A204.1 (cell line): ENCODE results near the gene FRMD3.
A peak's percentile ranks its signal among the peaks of the same experiment; 100 is the strongest.
"Not testable (repeated sequence)": the region's sequence is repeated elsewhere in the genome, so short reads cannot be mapped to it uniquely, and the experiment has no call there.

Experiments
- FAIRE-seq: peaks from 2 replicates; lab custom pipeline; 2012; peaks lifted over from hg19 to GRCh38; lab: Jason Lieb, UNC

FRMD3 gene

DNA sequence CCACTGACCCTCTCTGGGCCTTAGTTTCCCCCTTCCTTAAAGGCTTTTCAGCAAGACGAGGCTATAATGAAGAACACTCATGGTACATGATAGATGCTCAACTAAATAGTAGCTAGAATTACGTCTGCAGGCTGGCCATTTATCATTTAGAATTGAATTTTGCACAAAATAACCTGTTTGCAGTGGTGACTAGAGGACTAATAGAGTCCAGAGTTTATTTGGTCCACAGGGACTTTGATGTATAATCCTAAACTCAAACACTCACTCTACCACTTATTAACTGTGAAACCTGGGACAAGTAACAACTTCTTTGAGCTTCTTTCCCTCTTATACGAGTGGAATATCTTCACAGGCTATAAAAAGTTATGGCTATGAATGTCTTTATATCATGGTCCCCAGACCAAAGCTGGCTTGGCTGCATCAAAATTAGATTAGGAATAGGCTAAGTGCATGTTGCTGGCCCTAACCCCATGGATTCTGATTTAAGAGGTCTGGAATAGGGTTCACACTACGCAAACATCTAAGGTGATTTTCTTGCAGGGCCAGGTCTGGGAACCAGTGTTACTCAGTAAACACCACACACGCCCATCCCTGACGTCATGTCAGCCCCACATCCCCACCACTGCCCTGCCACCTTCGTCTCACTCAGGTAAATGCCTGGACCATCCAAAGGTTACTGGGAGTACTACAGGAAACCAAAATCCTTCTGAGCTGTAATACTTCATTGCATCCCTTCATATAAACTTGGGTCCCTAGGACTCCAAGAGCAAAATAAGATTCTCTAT lies 150.6 kb downstream of the FRMD3 start:
- no peak for FAIRE-seq

DNA sequence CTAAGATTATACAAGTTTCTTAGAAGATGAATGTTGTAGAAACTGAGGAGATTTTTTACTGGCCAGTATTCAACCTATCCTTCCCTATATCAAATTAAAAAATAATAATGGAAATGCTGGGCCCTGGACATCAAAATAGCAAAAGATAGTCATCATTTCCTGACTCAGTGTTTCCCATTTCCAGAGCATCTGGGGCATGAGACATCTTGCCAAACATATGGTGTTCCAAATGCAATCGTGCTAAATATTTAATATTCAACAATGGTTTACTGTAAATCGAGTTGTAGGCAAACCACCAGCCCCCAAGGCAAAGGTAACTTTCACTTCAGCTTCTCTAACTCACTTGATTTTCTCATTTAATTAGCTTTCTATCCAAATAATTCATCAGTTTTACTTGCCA lies 152.9 kb downstream of the FRMD3 start:
- FAIRE-seq = no peak

DNA sequence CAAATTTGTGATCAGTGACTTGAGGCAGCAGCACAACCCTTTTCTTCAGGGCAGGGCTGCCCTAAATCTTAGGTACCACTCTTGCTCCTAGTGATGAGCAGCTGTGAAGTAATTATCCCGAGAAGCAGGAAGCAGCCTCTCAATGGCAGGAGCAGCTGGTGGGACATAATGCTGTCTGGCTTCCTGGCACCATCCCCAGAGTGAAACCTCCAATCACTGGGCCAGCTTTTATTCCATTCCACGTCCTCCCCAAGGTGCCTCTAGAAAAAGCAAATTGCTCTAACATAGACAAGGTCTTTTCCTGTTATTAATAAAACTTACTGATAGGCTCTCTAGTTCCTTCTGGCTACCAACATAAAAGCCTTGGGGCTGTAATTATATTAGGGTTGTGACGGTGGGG lies 154.0 kb downstream of the FRMD3 start:
- FAIRE-seq = no peak

DNA sequence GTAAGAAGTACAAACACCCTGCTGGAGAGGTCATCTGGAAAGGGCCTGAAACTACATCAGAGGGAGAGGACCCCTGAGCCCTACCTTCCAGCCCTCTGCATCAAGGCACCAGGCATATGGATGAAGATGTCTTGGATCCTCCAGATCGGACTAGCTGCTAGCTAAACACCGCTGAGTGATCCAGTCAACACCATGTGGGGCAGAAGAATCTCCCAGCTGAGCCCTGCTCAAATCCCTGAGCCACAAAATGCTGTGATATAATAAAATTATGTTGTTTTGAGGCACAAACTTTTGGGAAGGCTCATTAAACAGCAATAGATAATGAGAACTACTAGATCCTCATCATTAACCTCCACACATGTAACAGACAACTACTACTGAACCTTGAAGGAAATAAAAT lies 155.2 kb downstream of the FRMD3 start:
- no peak for FAIRE-seq

DNA sequence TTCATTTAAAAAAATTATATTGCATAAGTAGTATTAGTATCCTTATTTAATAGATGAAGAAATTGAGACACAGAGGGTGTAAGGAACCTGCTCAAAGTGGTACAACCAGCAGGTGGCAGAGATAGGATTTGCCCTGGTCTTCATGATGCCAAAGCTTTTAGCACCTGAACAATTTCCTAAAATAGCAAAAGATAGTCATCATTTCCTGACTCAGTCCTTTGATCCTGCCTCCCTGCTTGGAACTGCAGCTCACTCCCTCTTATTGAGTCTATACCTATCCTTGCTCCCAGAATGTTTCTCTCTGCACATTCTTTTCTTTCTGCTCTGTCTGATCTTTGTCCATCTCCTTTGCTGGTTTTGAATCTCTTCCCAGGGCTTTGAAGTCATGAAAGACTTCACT lies 155.8 kb downstream of the FRMD3 start:
- no peak for FAIRE-seq

DNA sequence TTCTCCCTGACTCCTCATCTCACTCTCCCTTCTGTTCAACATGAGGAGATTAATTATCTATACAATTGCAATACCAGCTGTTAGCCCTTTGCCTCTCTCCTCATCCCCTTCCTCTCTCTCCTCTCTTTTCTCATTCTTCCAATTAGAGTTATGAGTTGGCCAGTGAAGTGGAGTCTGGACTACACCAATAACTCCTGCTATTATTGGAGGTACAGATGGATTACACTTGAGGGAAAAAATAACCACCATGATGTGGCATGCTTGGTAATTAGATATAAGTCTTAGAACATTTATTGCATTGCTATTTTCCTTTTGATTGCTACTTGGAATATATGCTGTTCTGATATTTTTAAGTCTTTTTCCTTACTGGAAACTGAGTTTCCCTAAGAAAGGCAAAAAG lies 159.2 kb downstream of the FRMD3 start:
- FAIRE-seq = no peak

DNA sequence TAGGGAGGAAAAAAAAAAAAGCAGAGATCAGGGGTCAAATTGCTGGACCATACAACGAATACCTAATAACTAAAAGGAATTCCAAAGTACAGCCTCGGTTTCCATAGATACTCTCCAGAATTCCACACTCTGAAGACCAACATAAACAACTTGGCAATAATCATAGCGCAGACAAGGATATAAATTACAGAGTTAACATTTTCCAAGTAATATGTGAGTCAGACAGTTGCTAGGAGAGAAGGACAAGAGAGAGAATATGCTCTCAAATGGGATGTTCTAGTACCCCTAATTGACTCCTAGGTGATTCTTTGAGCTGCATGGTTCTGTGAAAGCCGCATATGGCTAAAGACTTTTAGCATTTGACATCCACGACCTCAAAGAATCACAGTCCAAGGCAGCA lies 165.2 kb downstream of the FRMD3 start:
- FAIRE-seq = no peak

DNA sequence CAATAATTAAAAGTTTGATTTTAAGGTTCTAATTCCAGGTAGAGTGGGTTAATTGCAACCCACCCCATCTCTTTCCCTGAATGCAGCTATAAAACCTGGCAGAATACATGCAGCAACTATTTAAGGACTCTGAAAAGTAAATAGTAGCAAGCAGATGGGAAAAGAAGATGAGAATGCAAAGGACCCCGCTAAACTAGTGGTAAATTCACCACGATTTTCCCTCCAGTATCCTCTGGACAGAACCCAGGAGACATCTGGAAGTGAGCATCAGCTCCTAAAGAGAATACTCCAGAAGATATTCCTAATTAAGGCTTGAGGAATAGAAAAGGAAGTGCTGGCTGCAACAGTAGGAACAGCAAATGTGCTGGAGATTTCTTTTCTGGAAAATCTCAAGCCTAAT lies 170.9 kb downstream of the FRMD3 start:
- FAIRE-seq = no peak

DNA sequence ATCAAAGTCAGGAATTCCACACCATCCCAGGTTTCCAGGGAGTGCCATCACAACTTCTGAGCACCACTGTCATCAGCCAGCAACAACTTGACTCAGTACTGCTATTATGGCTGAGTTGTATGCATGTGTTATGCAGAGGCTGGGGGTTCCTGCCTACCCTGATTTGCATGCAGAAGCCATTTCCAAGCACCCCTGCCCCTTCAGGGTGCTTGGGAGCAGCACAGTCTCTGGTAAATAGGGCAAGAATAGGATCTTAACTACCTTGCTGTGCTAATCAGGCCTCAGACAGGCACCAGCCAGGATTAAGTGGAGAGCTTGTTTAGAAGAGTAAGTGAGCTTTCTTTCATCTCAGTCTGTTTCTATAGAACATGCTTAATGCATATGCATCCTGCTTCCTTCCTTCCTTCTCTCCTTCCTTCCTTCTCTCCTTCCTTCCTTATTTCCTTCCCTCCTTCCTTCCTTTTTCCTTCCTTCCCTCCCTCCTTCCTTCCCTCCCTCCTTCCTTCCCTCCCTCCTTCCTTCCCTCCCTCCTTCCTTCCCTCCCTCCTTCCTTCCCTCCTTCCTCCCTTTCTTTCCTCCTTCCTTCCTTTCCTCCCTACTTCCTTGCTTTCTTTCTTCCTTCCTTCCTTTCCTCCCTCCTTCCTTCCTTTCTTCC lies 175.7 kb downstream of the FRMD3 start:
- no peak for FAIRE-seq

DNA sequence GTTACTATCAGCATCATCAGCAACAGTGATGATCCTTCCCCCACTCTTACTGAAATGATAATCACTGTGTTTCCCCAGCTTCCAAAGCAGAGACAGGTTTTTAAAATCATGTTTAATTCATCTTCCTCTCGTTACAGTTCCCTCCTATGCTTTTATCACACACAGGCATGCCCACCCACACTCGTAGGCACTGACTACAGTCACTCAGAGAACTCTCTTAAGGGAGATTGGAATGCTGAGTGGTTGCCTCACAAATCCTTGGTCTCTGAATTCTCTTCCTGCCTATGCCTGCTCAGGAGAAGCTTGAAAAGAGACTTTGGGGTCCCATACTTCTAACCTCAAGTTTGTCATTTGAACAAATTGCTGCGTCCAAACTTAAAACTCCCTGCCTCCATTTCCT lies 179.2 kb downstream of the FRMD3 start:
- no peak for FAIRE-seq

DNA sequence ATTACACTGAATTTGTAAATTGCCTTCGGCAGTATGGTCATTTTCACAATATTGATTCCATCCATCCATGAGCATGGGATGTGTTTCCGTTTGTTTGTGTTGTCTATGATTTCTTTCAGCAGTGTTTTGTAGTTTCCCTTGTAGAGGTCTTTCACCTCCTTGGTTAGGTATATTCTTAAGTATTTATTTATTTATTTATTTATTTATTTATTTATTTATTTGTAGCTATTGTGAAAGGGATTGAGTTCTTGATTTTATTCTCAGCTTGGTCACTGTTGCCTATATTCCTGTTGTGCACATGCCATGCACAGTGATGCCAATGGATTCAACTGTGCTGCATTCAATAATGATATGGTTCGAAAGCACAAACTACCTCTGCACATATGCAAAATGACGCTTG lies 179.7 kb downstream of the FRMD3 start:
- not testable (repeated sequence) for FAIRE-seq

DNA sequence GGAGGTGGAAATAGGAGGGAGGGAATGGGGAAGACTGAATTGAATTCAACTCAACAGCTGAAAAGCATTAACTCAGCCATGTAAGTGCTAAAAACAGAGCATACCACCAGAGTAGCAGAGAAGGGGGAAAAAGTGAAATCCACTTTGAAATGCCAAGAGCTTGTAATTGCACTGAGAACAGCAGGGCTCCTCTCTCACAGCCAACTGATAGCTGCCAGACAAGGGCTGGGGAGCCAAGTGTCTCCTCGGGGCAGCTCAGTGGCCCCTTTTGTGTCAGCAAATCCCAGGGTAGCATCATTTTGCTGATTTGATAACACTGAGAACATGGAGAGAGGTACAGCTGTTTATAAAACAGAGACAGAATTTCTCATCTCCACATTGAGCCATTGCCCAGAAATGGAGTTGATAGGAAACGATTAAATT lies 182.5 kb downstream of the FRMD3 start:
- FAIRE-seq = no peak

DNA sequence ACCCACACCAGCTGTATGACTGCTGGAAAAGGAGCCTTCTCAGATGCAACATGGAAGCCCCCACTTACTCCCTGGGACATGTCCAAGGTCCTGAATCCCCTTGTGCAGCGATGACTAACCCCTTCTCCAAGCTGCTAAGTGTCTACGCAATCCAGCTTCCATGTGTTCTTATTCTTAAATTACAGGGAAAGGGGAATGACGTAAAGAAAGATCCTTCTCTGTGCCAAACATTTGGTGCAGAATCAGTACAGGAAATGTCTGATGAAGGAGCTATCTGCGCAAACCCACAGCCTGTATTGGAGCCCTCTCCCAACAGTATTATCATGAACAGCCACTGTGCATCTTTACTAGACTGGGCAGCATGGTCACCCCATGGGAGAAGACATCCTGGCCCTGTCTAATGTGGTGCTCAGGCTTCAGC lies 183.2 kb downstream of the FRMD3 start:
- FAIRE-seq = no peak

DNA sequence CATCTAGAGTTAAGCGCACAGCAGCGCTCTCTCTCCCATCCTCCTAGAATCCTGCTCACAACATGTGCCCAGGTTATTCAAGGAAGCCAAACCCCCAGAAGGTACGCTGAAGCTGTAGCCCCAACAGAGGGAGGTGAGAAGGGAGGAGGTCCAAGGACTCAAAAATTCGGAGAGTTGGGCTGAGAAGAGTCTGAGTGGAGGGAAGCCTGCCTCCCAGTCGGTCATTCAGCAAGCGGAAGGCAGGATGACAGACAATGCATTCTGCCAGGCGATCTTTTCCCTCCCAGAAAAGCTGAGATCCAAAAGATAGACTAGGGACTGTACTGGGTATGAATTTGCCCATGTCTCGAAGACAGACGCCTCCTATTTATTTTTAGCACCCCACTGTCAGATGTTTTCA lies 189.2 kb downstream of the FRMD3 start:
- FAIRE-seq = no peak

DNA sequence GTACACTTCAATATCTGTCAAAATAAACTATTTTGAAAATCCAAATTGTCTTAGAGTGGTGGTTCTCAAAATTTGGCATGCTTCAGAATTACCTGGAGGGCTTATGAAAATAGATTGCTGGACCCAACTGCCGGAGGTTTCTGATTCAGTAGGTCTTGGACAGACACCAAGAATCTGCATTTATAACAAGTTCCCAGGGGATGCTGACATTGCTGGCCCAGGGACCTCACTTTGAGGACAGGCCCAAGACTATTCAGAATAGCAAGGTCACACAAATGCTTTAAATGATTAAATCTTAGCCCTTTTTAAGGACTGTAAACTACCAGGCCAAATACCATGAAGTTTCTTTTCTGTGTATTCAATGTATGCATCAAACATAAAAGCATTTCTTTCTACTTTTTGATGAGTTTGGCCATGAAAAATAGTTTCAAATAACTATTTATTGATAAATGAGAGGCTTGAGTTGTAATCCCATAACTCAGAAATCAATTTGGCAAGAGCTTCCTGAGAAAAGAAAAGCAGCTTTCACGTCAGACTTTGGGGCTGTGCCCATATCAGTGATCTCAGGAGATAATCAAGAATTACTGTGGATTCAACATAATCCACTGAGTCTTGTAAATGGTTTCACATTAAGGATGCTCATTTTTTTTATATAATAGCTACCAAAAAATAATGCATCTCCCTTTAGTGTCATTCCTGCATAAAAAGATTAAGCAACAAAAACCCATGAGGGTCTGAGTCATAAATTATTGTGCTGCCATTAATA lies 191.4 kb downstream of the FRMD3 start:
- FAIRE-seq = no peak

DNA sequence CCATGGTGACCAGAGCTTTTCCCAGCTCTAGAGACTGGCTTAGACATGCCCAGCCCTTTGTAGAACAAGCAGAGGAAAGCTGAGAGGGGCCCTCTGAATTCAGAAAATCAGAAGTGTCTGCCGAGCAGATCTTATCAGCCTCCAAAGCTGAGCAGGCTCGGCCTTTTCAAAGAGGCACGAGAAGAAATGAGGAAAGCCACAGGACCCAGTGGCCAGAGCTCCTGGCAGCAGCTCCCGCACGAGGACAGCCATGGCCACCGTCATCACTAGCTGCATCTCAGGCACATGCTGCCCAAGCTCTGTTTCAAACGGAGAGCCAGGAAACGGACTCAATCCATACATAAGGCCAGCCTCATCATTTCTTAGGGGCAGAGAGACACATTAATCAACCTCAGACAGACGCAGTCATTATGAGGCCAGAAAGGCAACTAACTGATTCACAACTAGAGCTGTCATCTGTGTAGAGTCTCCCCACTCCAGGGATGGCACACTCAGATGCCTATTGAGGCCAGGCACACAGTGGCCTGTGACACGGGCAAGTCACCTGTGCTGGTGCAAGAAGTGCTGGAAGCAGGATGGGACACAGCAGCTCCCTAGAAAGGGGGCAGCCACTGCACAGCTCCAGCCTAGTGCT lies 194.7 kb downstream of the FRMD3 start:
- FAIRE-seq = no peak

DNA sequence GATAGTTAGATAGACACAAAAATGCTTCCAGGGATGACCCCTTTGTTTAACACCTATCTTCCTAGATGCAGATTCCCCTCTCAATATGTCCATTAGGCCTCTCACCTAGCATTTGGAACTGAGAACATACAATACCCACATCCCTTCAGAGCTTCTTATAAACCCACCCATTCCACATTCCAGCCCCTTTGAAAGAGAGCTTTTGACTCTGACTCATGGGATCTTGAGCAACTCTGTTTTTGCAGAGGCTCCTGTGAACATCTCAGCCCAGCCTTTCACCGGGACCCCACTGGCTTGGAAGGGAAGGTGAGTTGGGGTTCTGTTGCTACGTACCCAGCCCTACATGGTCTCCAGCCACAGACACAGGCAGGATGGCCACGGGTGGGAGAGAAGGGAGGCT lies 195.5 kb downstream of the FRMD3 start:
- no peak for FAIRE-seq

DNA sequence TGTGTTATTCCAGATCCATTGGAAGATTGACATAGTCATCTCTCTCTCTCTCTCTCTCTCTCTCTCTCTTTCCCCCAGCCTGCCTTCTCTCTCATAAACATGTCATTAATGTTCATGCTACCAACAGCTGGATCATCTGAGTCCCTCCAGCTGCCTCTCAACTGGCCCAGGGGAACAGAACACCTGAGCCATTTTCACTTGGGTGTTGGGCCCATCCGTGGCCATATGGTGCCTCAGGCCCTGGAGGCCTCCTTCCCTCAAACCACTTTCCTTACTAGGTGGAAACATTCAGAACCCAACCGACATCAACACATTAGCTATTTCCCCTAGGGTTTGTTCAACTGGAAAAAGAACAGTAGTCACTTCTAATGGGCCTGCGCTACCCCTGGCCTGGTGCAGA lies 196.2 kb downstream of the FRMD3 start:
- no peak for FAIRE-seq

DNA sequence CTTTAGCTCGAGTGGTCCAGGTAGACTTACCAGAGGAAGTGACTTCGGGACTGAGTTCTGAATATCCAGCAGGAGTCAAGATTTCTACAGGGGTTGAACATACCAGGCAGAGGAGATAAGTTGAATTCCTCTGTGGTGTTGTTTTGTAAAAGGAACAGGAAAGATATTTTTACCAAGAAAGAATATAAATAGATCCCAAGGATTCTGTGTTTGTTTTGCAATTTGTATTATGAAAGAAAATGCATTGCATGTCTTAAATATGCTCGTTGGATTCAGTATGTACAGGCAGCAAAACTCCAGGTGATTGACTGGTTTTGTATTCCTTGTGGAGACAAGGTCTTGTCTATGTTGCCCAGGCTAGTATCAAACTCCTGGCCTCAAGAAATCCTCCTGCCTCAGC lies 197.8 kb downstream of the FRMD3 start:
- FAIRE-seq = no peak

DNA sequence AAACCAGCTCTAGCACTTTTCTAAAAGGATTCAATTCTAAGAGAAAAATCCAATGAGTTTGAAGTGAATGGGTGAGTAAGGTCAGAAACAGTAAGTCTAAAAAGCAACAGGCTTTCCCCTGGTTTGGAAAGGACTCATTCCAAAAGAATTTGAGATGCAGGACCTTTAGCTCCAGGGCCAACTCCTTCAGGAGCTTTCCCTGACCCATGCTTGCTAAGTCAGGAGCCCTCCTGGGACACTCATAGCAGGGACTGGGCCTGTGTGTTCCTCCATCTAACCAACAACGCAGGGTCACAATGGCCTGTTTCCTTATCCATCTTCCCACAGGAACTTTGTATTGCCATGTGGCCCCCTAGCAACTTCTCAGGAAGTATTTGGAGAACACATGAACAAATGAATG lies 198.8 kb downstream of the FRMD3 start:
- FAIRE-seq = no peak

DNA sequence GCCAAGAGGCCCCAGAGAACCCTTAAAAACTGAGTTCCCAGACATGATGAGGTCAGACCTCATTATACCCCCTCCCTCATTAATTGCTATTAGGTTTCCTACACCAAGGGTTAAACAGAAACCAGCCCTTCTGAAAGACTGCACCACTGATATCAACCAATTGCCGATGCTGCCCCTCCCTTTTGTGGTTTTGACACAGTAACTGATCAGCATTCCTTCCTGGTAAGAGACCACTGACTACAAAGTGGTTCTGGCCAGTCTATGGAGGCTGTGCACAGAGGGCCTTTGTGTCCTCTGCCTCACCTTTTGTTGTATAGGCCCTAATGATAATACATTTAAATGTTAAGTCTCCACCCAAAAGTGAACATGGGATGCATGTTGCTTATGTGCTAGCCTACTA lies 201.5 kb downstream of the FRMD3 start:
- no peak for FAIRE-seq

DNA sequence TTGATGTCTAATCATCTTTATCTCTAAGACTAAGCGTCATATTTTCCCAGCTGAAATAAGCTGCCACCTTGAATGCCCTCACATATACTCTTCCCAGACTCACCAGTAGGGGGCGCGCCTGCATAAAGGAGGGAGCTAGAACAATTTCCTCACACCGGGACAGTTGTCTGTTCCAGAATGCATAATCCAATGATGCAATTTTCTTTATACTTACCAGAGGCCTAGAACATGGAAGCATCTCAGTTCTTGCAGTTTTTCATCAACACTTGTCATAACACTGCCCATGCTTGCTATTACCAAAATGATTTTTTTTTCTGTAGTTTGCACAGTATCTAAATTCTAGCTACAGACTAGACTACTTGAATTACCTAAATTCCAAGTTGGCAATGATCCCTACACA lies 203.9 kb downstream of the FRMD3 start:
- peak; percentile 72 for FAIRE-seq
